GM18861 (cell line): ENCODE measurements around the gene TMEM80.
"Not testable (repeated sequence)": the region's sequence is repeated elsewhere in the genome, so short reads cannot be mapped to it uniquely, and the experiment has no call there.

ENCODE experiments used
- ATAC-seq: cut with Tn5 transposase; IDR thresholded peaks from one replicate; pipeline ENCODE4 v1.9.1; 2021; ENCODE audit not compliant: unreplicated experiment

TMEM80 gene

GRCh38 chr11:695538-696248 lies at the start of gene TMEM80:
Gene TMEM80, plus strand, starts transcription at chr11:695816. Its CDS starts 12 bp downstream, at chr11:695828.
- peak; percentile 68 for ATAC-seq

GRCh38 chr11:646214-646613 lies 49.4 kb upstream of the TMEM80 start:
- no peak for ATAC-seq

- ATAC-seq, result not testable (repeated sequence)
Measured at GRCh38 chr11:647672-648158, 47.9 kb upstream of the TMEM80 start.

- no peak for ATAC-seq
Measured at GRCh38 chr11:650482-650881, 45.1 kb upstream of the TMEM80 start.

GRCh38 chr11:653136-653535 lies 42.5 kb upstream of the TMEM80 start:
- ATAC-seq, result not testable (repeated sequence)

GRCh38 chr11:653837-654236 lies 41.8 kb upstream of the TMEM80 start:
- ATAC-seq, result no peak

GRCh38 chr11:654444-654843 lies 41.2 kb upstream of the TMEM80 start:
- not testable (repeated sequence) for ATAC-seq

- no peak for ATAC-seq
Measured at GRCh38 chr11:655036-655726, 40.4 kb upstream of the TMEM80 start.

GRCh38 chr11:656426-656825 lies 39.2 kb upstream of the TMEM80 start:
- ATAC-seq, result no peak

GRCh38 chr11:656866-657265 lies 38.8 kb upstream of the TMEM80 start:
- ATAC-seq, result no peak

- ATAC-seq, result no peak
Measured at GRCh38 chr11:657691-658126, 37.9 kb upstream of the TMEM80 start.

- ATAC-seq, result no peak
Measured at GRCh38 chr11:659532-660085, 36.0 kb upstream of the TMEM80 start.

GRCh38 chr11:660281-660680 lies 35.3 kb upstream of the TMEM80 start:
- no peak for ATAC-seq

GRCh38 chr11:660681-661444 lies 34.8 kb upstream of the TMEM80 start:
- ATAC-seq, result no peak

- ATAC-seq, result no peak
Measured at GRCh38 chr11:662689-663274, 32.8 kb upstream of the TMEM80 start.

- no peak for ATAC-seq
Measured at GRCh38 chr11:665062-665703, 30.4 kb upstream of the TMEM80 start.

GRCh38 chr11:665704-666281 lies 29.8 kb upstream of the TMEM80 start:
- ATAC-seq, result no peak

- no peak for ATAC-seq
Measured at GRCh38 chr11:673866-674265, 21.8 kb upstream of the TMEM80 start.

- no peak for ATAC-seq
Measured at GRCh38 chr11:674406-674805, 21.2 kb upstream of the TMEM80 start.

- no peak for ATAC-seq
Measured at GRCh38 chr11:678297-678696, 17.3 kb upstream of the TMEM80 start.
